PC-9 (cell line): ENCODE results near the gene MRPL58. TPM values are rescaled to one million over a fixed set of nuclear protein-coding genes. Genes with fewer than 3 reads are reported as not detected.

ENCODE experiments used
- BruUV-seq: library from RNA; stranded (reverse); fragments of 400-500 nt; replicated peaks from 2 replicates; lab custom pipeline; 2021; lab: Mats Ljungman, UMichigan
- CTCF ChIA-PET: fragments of 300-600 bp; sonication (Branson Sonifier 250); formaldehyde crosslinking; loops from one replicate; lab custom pipeline; 2022; ENCODE audit warnings: antibody characterized with exemption; lab: Charles Lee
- POLR2A ChIA-PET: fragments of 300-600 bp; sonication (Branson Sonifier 250); formaldehyde crosslinking; loops from one replicate; lab custom pipeline; 2022; ENCODE audit warnings: antibody characterized with exemption; ENCODE audit not compliant: unreplicated experiment; lab: Charles Lee
- DNase-seq, 2 experiments: peaks; one replicate each; pipeline versions ENCODE4 v3.0.0 to v3.0.0-alpha.2; 2015 to 2022; ENCODE audit warnings: mixed read lengths in 1 of 2
- H2AFZ ChIP-seq: fragments of 200-600 bp; sonication (generic); 2 replicates; pipeline ENCODE4 v1.8.1; 2017; ENCODE audit warnings: antibody characterized with exemption
- H3F3A ChIP-seq: fragments of 200-600 bp; sonication (generic); 2 replicates; pipeline ENCODE4 v1.8.1; 2017; ENCODE audit warnings: antibody characterized with exemption, mild to moderate bottlenecking, low read depth; ENCODE audit not compliant: insufficient read depth
- H3K27ac ChIP-seq: fragments of 200-600 bp; sonication (generic); 2 replicates; pipeline ENCODE4 v1.6.1; 2016; ENCODE audit warnings: mixed run types
- H3K27me3 ChIP-seq: fragments of 200-600 bp; sonication (generic); 2 replicates; pipeline ENCODE4 v1.6.1; 2016; ENCODE audit warnings: low read depth, mixed run types; ENCODE audit not compliant: insufficient read depth
- H3K36me3 ChIP-seq: fragments of 200-600 bp; sonication (generic); 2 replicates; pipeline ENCODE4 v1.6.1; 2016; ENCODE audit warnings: low read depth, mixed run types
- H3K4me1 ChIP-seq: fragments of 200-600 bp; sonication (generic); replicated peaks from 2 replicates; pipeline ENCODE4 v1.6.1; 2016; ENCODE audit warnings: mixed run types; ENCODE audit not compliant: insufficient read depth
- H3K4me2 ChIP-seq: fragments of 200-600 bp; sonication (generic); 2 replicates; pipeline ENCODE4 v1.6.1; 2017; ENCODE audit warnings: mixed run types
- H3K4me3 ChIP-seq: fragments of 200-600 bp; sonication (generic); 2 replicates; pipeline ENCODE4 v1.6.1; 2016; ENCODE audit warnings: mixed run types
- H3K79me2 ChIP-seq: fragments of 200-600 bp; sonication (generic); 2 replicates; pipeline ENCODE4 v1.6.1; 2017; ENCODE audit warnings: low read depth, mixed run types
- H3K9me2 ChIP-seq: fragments of 200-600 bp; sonication (generic); 2 replicates; pipeline ENCODE4 v1.8.1; 2017; ENCODE audit warnings: mild to moderate bottlenecking; ENCODE audit not compliant: insufficient read depth
- H3K9me3 ChIP-seq: fragments of 200-600 bp; sonication (generic); 2 replicates; pipeline ENCODE4 v1.8.1; 2016; ENCODE audit warnings: low read depth; ENCODE audit not compliant: insufficient read depth
- H4K20me1 ChIP-seq: fragments of 200-600 bp; sonication (generic); 2 replicates; pipeline ENCODE4 v1.8.1; 2017; ENCODE audit not compliant: insufficient read depth
- EZH2 ChIP-seq: fragments of 200-600 bp; sonication (generic); IDR thresholded peaks from 2 replicates; pipeline ENCODE4 v1.8.0; 2017; ENCODE audit warnings: antibody characterized with exemption, low read depth
- intact Hi-C: fragments of 100-400 bp; cut with micrococcal nuclease; formaldehyde crosslinking; loops from one replicate; pipeline ENCODE4 v1.10.0; 2022; ENCODE audit not compliant: unreplicated experiment
- total RNA-seq: library from RNA; stranded (reverse); gene quantifications from 2 replicates; pipeline ENCODE4 v1.2.3, GENCODE V29; 2021
- TF ChIP-seq, protein P1 (sequence below): fragments of 200-600 bp; sonication (generic); conservative IDR thresholded peaks from 2 replicates; pipeline ENCODE4 v1.6.1; 2017; ENCODE audit warnings: mixed run types, antibody characterized with exemption, mild to moderate bottlenecking, moderate library complexity

The MRPL58 gene
- total RNA-seq, 1 experiment from 2014 or later: 48.4 TPM

- H3K9me2 ChIP-seq: no peaks in the 10 kb centered on the region
- no peaks in the 10 kb centered on the region for H4K20me1 ChIP-seq
- H2AFZ ChIP-seq: no peak overlapping the region
- no peaks in the 10 kb centered on the region for H3F3A ChIP-seq
- peaks cover 18% of the 10 kb centered on the region for H3K36me3 ChIP-seq
- H3K4me1 ChIP-seq: no peaks in the 10 kb centered on the region
- DNase-seq: no peak
- no TSS peak for BruUV-seq
- intact Hi-C loops: loop anchor here (2.0 kb wide), 1 partner anchor 48 kb away; the partner anchor contains the start of gene ARMC7
- H3K27ac ChIP-seq: no peak overlapping the region
- no peak overlapping the region for H3K4me2 ChIP-seq
- no peaks in the 10 kb centered on the region for H3K79me2 ChIP-seq
- CTCF ChIA-PET: interaction anchor here (0.6 to 1.5 kb wide), 7 partner anchors 18 to 141 kb away, joined by 3 to 8 read pairs (median 6); partner anchors contain the start of gene SLC16A5
- no peaks in the 10 kb centered on the region for H3K27me3 ChIP-seq
- POLR2A ChIA-PET: interaction anchor here (0.6 to 0.8 kb wide), 5 partner anchors 44 to 207 kb away, joined by 3 to 9 read pairs (median 6); no protein-coding TSS in a partner anchor
- no peaks in the 10 kb centered on the region for H3K9me3 ChIP-seq
- no peak for TF ChIP-seq EZH2
- TF ChIP-seq, protein P1, sequence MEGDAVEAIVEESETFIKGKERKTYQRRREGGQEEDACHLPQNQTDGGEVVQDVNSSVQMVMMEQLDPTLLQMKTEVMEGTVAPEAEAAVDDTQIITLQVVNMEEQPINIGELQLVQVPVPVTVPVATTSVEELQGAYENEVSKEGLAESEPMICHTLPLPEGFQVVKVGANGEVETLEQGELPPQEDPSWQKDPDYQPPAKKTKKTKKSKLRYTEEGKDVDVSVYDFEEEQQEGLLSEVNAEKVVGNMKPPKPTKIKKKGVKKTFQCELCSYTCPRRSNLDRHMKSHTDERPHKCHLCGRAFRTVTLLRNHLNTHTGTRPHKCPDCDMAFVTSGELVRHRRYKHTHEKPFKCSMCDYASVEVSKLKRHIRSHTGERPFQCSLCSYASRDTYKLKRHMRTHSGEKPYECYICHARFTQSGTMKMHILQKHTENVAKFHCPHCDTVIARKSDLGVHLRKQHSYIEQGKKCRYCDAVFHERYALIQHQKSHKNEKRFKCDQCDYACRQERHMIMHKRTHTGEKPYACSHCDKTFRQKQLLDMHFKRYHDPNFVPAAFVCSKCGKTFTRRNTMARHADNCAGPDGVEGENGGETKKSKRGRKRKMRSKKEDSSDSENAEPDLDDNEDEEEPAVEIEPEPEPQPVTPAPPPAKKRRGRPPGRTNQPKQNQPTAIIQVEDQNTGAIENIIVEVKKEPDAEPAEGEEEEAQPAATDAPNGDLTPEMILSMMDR: no peak
- no peak overlapping the region for H3K4me3 ChIP-seq
Observed at GRCh38 chr17:75060434-75061054, 48.1 kb downstream of the MRPL58 start.

DNA sequence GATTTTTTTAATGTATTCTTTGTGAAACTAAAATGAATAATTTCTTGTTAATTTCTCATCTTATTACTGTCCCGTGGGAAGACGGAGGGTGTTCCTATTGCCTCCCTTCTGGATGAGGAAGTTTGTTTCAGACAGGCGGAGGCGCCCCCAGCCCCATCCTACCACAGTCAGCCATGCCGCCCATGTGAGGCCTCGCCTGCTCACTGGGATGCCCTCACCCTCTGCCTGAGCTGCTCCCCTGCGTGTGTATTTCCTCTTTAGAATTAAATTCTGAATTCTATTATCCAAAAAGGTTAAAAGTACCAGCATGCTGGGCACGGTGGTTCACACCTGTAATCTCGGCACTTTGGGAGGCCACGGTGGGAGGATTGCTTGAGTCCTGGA is 48.6 kb downstream of the MRPL58 start:
- TF ChIP-seq, protein P1: no peak
- no peak for TF ChIP-seq EZH2
- Histone ChIP-seq H3K4me2 (no peak overlapping the region), H4K20me1 (no peaks in the 10 kb centered on the region), H3K4me1 (no peaks in the 10 kb centered on the region), H3K4me3 (no peak overlapping the region), H3K9me3 (no peaks in the 10 kb centered on the region), H3K79me2 (no peaks in the 10 kb centered on the region), H3K36me3 (peaks cover 18% of the 10 kb centered on the region), H3F3A (no peaks in the 10 kb centered on the region), H3K27ac (no peak overlapping the region), H2AFZ (no peak overlapping the region), H3K9me2 (no peaks in the 10 kb centered on the region), H3K27me3 (no peaks in the 10 kb centered on the region)
- intact Hi-C loops: loop anchor here (2.0 kb wide), 1 partner anchor 48 kb away; the partner anchor contains the start of gene ARMC7
- no TSS peak for BruUV-seq
- ChIA-PET CTCF (interaction anchor here (0.9 to 1.5 kb wide), 2 partner anchors 109 to 110 kb away, joined by 4 to 7 read pairs; no protein-coding TSS in a partner anchor), POLR2A (interaction anchor here (0.8 kb wide), 1 partner anchor 110 kb away, joined by 5 read pairs; no protein-coding TSS in a partner anchor)
- DNase-seq: no peak

GRCh38 chr17:75061618-75062017 is 49.1 kb downstream of the MRPL58 start:
- H4K20me1 ChIP-seq: no peaks in the 10 kb centered on the region
- no peak overlapping the region for H2AFZ ChIP-seq
- H3K79me2 ChIP-seq: no peaks in the 10 kb centered on the region
- peaks cover 18% of the 10 kb centered on the region for H3K36me3 ChIP-seq
- no peaks in the 10 kb centered on the region for H3F3A ChIP-seq
- no peak overlapping the region for H3K4me3 ChIP-seq
- H3K4me2 ChIP-seq: no peak overlapping the region
- H3K4me1 ChIP-seq: no peaks in the 10 kb centered on the region
- H3K27me3 ChIP-seq: no peaks in the 10 kb centered on the region
- TF ChIP-seq EZH2: no peak
- TF ChIP-seq, protein P1: no peak
- no peaks in the 10 kb centered on the region for H3K9me2 ChIP-seq
- BruUV-seq: no TSS peak
- no peak overlapping the region for H3K27ac ChIP-seq
- POLR2A ChIA-PET: no interaction called here
- no peaks in the 10 kb centered on the region for H3K9me3 ChIP-seq
- CTCF ChIA-PET: interaction anchor here (0.9 kb wide), 1 partner anchor 109 kb away, joined by 4 read pairs; no protein-coding TSS in a partner anchor
- no peak for DNase-seq
- intact Hi-C loops: loop anchor here (2.0 kb wide), 1 partner anchor 47 kb away; the partner anchor contains the start of gene ARMC7
